NCI-H1694 (cell line): ENCODE results near the gene RNU6-1.

ENCODE experiments used
- DNase-seq: peaks from one replicate; lab custom pipeline; 2025; lab: John Stamatoyannopoulos, UW

Gene RNU6-1

GRCh38 chr15:67839929-67840748 lies at the start of gene RNU6-1:
RNU6-1 (minus strand) TSS chr15:67840045.
- DNase-seq = peak; percentile 74

- no peak for DNase-seq
Measured at GRCh38 chr15:67887776-67888175, 47.9 kb upstream of the RNU6-1 start.

GRCh38 chr15:67885861-67886260 lies 46.0 kb upstream of the RNU6-1 start:
- no peak for DNase-seq

GRCh38 chr15:67885175-67885523 lies 45.3 kb upstream of the RNU6-1 start:
- no peak for DNase-seq

GRCh38 chr15:67884514-67885174 lies 44.8 kb upstream of the RNU6-1 start:
- DNase-seq = no peak

- DNase-seq = no peak
Measured at GRCh38 chr15:67884009-67884408, 44.2 kb upstream of the RNU6-1 start.

GRCh38 chr15:67883234-67883773 lies 43.5 kb upstream of the RNU6-1 start:
- no peak for DNase-seq

GRCh38 chr15:67882487-67883233 lies 42.8 kb upstream of the RNU6-1 start:
- DNase-seq = no peak

GRCh38 chr15:67880651-67881182 lies 40.9 kb upstream of the RNU6-1 start:
- DNase-seq = no peak

- DNase-seq = no peak
Measured at GRCh38 chr15:67879440-67880129, 39.7 kb upstream of the RNU6-1 start.

GRCh38 chr15:67878712-67879206 lies 38.9 kb upstream of the RNU6-1 start:
- DNase-seq = no peak

- DNase-seq = no peak
Measured at GRCh38 chr15:67873777-67874176, 33.9 kb upstream of the RNU6-1 start.

- no peak for DNase-seq
Measured at GRCh38 chr15:67870868-67871408, 31.1 kb upstream of the RNU6-1 start.

GRCh38 chr15:67869701-67870100 lies 29.9 kb upstream of the RNU6-1 start:
- no peak for DNase-seq

GRCh38 chr15:67865766-67866165 lies 25.9 kb upstream of the RNU6-1 start:
- DNase-seq = no peak

GRCh38 chr15:67865331-67865730 lies 25.5 kb upstream of the RNU6-1 start:
- no peak for DNase-seq

GRCh38 chr15:67863442-67863987 lies 23.7 kb upstream of the RNU6-1 start:
- peak; percentile 16 for DNase-seq

- no peak for DNase-seq
Measured at GRCh38 chr15:67862750-67863441, 23.1 kb upstream of the RNU6-1 start.

- no peak for DNase-seq
Measured at GRCh38 chr15:67861983-67862382, 22.1 kb upstream of the RNU6-1 start.

- no peak for DNase-seq
Measured at GRCh38 chr15:67859331-67859946, 19.6 kb upstream of the RNU6-1 start.
